ENCODE data around the gene RAPGEF4.

RAPGEF4 gene

GRCh38 chr2:172968061-172968469 is 232.4 kb downstream of the RAPGEF4 start:
- TF ChIP-seq CTCF (IDR thresholded peaks at IDR 0.05; ENCODE audit: low read depth, low read length): no peak
- peak; percentile 57 for DNase-seq (ENCODE audit: extremely low read depth, low read depth)

- no peak for DNase-seq (ENCODE audit: extremely low read depth, low read depth)
- TF ChIP-seq CTCF (IDR thresholded peaks at IDR 0.05; ENCODE audit: low read depth, low read length): no peak
These were observed 233.5 kb downstream of the RAPGEF4 start for GRCh38 chr2:172969166-172969565.

- TF ChIP-seq CTCF (IDR thresholded peaks at IDR 0.05; ENCODE audit: low read depth, low read length): no peak
These were observed 234.0 kb downstream of the RAPGEF4 start for GRCh38 chr2:172969609-172970008.

GRCh38 chr2:172970660-172971059 is 235.0 kb downstream of the RAPGEF4 start:
- DNase-seq (ENCODE audit: extremely low read depth, low read depth): no peak
- no peak for TF ChIP-seq CTCF (IDR thresholded peaks at IDR 0.05; ENCODE audit: low read depth, low read length)

More at GRCh38 chr2:172969609-172970008, 234.0 kb downstream of the RAPGEF4 start:
- DNase-seq (ENCODE audit: extremely low read depth, low read depth): no peak

- peak; percentile 65 for TF ChIP-seq CTCF (IDR thresholded peaks at IDR 0.05; ENCODE audit: low read depth, low read length)
- DNase-seq (ENCODE audit: extremely low read depth, low read depth): no peak
These were observed 236.5 kb downstream of the RAPGEF4 start for GRCh38 chr2:172972005-172972619.

- no peak for DNase-seq (ENCODE audit: extremely low read depth, low read depth)
- no peak for TF ChIP-seq CTCF (IDR thresholded peaks at IDR 0.05; ENCODE audit: low read depth, low read length)
These were observed 239.1 kb downstream of the RAPGEF4 start for GRCh38 chr2:172974762-172975161.

GRCh38 chr2:172976116-172976515 is 240.5 kb downstream of the RAPGEF4 start:
- no peak for TF ChIP-seq CTCF (IDR thresholded peaks at IDR 0.05; ENCODE audit: low read depth, low read length)
- no peak for DNase-seq (ENCODE audit: extremely low read depth, low read depth)

Data from AG09319 (cell line).